HG03442 (cell line): Measurements from ENCODE around the gene PTMS.
"Not testable (repeated sequence)": the region's sequence is repeated elsewhere in the genome, so short reads cannot be mapped to it uniquely, and the experiment has no call there.

Experiments
- ATAC-seq: cut with Tn5 transposase; IDR thresholded peaks from one replicate; pipeline ENCODE4 v1.9.1; 2021; ENCODE audit warnings: mild to moderate bottlenecking, moderate library complexity; ENCODE audit not compliant: unreplicated experiment

The PTMS gene

GRCh38 chr12:6765634-6766581, at the start of gene PTMS:
Gene PTMS (plus strand): TSS chr12:6766363. CDS start chr12:6766706, 343 bp downstream.
- ATAC-seq = peak; percentile 8

- ATAC-seq = no peak
These were observed 49.2 kb upstream of the PTMS start for GRCh38 chr12:6716874-6717437.

GRCh38 chr12:6722863-6723262, 43.3 kb upstream of the PTMS start:
- ATAC-seq = no peak

GRCh38 chr12:6723607-6724408, 42.4 kb upstream of the PTMS start, which contains the start of gene COPS7A:
Gene COPS7A (plus strand): TSS chr12:6724046. CDS start chr12:6724657, 611 bp downstream.
- ATAC-seq = peak; percentile 95

- peak; percentile 5 for ATAC-seq
These were observed 41.8 kb upstream of the PTMS start for GRCh38 chr12:6724409-6724797.

- ATAC-seq = no peak
These were observed 40.8 kb upstream of the PTMS start for GRCh38 chr12:6725350-6725749.

- ATAC-seq = no peak
These were observed 37.0 kb upstream of the PTMS start for GRCh38 chr12:6729186-6729585.

GRCh38 chr12:6730169-6730568, 36.0 kb upstream of the PTMS start:
- ATAC-seq = no peak

- no peak for ATAC-seq
These were observed 31.4 kb upstream of the PTMS start for GRCh38 chr12:6734506-6735387.

- no peak for ATAC-seq
These were observed 30.5 kb upstream of the PTMS start for GRCh38 chr12:6735448-6736191.

GRCh38 chr12:6736754-6737153, 29.4 kb upstream of the PTMS start:
- no peak for ATAC-seq

- ATAC-seq = not testable (repeated sequence)
These were observed 24.1 kb upstream of the PTMS start for GRCh38 chr12:6742080-6742479.

GRCh38 chr12:6742834-6743233, 23.3 kb upstream of the PTMS start:
- no peak for ATAC-seq

GRCh38 chr12:6743300-6743699, 22.9 kb upstream of the PTMS start:
- ATAC-seq = not testable (repeated sequence)

- no peak for ATAC-seq
These were observed 20.2 kb upstream of the PTMS start for GRCh38 chr12:6745741-6746525.

GRCh38 chr12:6747216-6747615, 18.9 kb upstream of the PTMS start:
- no peak for ATAC-seq

- ATAC-seq = no peak
These were observed 17.4 kb upstream of the PTMS start for GRCh38 chr12:6748761-6749160.

- no peak for ATAC-seq
These were observed 15.7 kb upstream of the PTMS start for GRCh38 chr12:6750506-6750905.

- ATAC-seq = no peak
These were observed 14.4 kb upstream of the PTMS start for GRCh38 chr12:6751767-6752166.
